ENCODE measurements around the gene IRF5. TPM values are rescaled to one million over a fixed set of nuclear protein-coding genes. Genes with fewer than 3 reads are reported as not detected.
"Not testable (repeated sequence)": the region's sequence is repeated elsewhere in the genome, so short reads cannot be mapped to it uniquely, and the experiment has no call there.

Gene IRF5
- total RNA-seq, 1 donor from 2014 or later: 4.2 TPM

GRCh38 chr7:128906766-128907559, 30.8 kb upstream of the IRF5 start:
- no peak for DNase-seq

GRCh38 chr7:128908750-128909624, 28.7 kb upstream of the IRF5 start:
- DNase-seq: no peak

DNA sequence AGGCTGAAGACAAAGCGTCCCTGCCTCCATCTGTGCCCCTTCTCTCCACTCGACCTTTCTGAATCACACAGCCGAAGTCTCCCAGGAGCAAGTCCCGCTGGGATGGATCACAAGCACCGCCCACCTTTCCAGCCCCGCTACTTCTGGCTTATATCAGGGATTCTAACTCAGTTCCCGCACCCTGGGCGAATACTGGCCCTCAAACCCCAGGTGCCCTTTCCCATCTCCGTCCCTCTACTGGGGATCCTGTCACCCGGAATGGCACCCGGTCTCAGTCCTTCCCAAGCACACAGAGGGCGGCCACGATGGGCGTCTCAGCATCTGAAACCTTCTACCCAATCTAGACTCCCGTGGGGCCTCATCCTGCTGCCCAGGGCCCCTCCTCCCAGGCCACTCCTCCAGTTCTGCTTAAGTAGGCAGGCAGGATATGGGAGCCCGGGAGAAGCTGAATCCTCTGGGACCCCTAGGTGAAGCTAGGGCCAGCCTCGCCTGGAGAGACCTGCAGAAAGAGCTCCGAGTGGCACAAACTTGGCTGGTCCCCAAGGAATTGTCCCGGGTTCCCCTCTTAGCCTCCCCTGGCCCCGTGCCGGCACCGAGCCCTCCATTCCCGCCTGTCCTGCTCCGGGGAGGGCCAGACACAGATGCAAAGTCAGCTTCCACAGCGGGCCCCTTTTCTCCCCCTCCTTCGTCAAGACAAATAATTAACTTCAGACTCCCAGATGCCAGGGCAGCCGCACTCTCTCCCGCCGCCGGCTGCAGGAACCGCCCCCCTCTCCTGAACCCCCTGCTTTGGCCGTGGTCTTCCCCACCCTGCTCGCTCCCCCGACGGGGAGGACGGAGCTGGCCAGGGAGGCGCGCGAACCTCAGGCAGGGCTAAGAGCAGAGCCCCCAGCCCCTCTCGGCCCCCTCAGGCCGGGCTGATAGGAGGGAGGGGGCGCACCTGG, 27.8 kb upstream of the IRF5 start:
- DNase-seq: peak; percentile 17

- no peak for DNase-seq
These were observed 27.2 kb upstream of the IRF5 start, which contains the start of gene KCP for GRCh38 chr7:128910569-128910945. Gene KCP (minus strand): TSS chr7:128910709. CDS start chr7:128910676, 33 bp downstream.

DNA sequence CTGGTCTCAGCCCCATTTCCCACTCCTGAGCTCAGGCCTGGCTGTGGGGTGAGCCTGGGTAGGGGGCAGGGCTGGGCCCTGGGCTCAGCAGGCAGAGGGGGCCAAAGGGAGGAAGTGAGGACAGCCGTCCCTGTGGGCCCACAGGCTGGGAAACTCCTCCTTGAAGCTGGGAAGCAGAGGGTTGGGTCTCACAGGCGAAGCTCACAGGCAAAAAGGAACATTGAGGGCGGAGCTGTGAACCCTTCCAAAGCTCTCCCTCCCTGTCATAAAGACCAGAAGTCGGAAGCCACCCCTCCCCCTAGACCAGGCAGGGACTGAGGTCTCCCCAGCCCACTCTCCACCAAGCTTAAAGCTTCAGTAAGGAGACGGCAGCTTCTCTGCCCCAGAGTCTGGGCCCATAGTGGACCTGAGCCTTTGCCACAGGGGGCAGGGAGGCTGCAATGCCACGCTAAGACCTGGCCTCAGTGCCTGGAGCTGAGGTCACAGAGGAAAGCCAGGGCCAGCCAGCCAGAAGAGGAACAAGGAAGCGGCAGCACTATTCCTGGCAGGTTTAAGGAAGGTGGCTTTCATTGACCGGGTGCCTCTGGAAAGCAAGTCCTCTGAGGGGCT, 26.2 kb upstream of the IRF5 start:
- peak; percentile 30 for DNase-seq

DNA sequence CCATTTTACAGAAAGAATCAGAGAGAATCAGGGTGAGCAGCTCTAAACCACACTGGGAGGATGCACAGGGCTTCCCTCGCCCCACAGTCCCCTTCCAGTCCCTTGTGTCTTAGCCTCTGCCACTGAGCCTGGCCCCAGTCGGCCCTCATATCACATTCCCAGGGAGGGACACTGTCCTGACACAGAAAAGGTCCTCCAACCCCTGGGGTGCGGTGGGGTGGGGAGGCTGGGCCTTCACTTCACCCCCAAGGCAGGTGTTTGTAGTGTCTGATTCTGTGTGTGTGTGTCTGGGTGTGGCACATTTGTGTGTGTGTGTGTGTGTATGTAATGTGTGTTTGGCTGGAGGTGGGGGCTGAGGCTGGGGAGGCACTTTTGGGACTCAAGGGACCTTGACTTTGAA, 25.4 kb upstream of the IRF5 start:
- no peak for DNase-seq

DNA sequence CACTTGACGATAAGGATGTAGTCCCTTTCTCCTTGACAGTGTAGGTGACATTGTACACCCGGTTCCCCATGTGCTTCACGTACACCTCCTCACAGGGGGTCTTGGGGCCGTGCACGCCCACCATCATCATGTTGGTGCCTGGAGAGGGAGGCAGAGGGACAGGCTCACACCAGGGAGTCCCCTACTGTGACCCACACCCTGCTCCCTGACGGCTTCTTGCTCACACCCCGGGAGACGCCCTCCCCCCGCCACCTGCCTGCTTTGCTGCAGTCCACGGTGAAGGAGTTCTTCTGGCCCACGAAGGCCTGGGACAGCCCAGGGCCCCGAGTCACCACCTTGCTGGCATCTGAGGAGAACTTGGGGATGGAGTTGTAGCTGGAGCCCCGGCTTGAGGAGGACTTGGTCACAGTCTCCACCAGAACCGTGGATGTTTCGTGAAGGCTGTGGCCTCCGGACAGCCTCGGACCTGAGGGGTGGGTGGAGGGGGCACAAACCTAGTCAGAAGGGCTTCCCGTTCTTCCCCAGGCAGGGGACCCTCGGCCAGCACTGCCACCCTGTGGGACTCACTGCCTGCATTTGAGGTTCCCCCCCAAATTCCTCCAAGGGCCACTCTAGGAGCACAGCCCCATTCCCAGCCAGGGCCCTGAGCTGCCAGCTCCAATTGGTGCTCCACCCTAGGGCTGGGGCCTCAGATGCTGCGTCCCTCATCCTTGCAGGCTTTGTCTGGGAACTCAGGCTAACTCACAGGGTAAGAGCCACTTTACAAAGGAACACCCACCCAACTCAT, 24.8 kb upstream of the IRF5 start:
- DNase-seq: not testable (repeated sequence)

DNA sequence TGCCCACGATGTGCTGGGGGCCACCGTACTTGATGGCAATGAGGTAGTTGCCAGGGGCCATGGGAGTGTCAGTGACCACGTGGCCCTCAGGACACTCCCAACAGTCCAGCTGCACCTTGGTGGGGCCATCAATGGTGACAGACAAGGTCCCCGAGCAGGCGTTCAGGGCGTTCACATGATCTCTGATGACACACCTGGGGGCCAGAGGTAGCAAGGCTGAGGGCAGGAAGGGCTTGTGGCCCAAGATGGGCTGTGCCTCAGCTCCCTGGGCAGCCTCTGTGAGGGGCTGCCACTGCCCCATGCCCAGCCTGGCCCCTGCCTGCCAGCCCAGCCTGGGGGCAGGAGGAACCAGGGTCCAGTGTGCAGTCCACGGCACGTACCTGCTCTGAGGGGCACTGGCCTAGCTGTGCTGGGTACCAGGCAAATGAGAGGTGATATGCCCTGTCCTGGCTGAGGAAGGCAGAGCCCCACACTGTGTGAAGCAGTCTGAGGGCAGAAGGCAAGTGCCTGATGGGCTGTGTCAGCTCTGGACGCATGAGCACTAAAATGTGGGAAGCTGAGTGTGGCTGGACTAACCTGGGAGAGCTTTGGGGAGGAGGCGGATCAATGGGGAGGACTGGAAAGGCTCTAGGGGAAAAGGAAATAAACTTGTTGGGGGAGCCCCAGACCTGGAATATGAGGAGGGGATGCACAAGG, 23.7 kb upstream of the IRF5 start:
- no peak for DNase-seq

DNA sequence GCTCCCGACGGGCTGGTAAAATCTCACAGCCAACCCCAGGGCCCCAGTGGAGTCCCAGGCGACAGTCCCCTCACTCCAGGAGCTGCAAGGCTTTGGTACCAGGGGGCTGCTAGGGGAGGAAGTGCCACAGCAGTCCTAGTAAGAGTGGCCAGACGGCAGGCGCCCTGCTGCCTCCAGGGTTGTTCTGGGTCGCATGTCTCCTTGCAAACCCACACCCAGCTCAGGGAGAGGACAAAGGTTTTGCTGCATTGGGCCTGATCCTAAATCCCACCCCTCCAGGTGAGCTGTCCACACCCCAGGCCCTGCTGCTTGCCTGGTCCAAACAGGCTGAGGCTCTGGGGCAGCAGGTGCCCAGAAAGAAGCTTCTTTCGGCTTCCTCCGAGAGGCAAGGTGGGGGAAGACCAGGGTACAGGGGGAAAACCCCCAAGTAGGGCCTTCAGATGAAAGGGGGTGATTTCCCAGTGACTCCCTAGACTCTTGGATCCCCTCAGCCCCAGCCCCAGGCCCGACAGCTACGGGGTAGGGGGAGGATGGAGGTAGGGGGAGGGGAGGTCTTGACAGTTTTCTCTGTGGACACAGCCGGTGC, 23.1 kb upstream of the IRF5 start:
- DNase-seq: no peak

GRCh38 chr7:128915271-128915819, 22.4 kb upstream of the IRF5 start:
- no peak for DNase-seq

GRCh38 chr7:128915841-128916642, 21.7 kb upstream of the IRF5 start:
- DNase-seq: no peak

- DNase-seq: no peak
These were observed 21.1 kb upstream of the IRF5 start for GRCh38 chr7:128916643-128916915.

DNA sequence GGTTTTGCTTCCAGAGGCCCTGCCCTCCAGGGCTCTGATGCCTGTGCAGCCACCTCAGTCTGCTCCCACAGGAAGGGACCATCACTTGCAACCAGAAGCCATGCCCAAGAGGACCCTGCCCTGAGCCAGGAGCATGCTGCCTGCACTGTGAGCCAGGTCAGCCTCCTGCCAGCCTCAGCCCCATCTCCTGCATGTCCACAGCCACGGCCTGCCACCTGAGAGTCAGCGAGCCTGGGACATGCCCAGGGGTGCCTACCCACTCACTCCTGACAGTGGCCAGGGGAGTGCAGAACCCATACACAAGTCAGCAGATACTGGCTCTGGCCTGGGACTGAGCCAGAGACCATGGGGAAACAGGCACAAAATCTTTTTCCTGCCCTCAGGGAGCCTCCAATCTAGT, 20.6 kb upstream of the IRF5 start:
- DNase-seq: no peak

- no peak for DNase-seq
These were observed 19.6 kb upstream of the IRF5 start for GRCh38 chr7:128918016-128918665.

DNA sequence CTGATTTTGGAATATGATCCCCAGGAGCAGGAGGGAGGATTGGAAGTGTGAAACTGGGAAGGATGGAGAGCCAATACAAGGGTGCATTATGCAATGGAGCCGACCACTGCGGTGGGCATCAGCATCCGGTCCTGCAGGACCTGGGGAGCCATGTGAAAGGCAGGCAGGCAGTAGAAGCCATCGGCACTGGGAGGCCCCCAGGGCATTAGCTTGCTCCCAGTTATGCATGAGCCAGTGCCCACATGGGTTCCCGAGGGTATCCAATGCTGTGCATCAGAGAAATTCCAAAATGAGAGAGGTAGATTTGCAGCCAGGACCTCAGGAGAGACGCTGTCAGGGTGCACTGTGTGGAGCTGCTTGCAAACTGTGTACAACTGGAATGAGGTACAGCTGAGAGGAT, 18.5 kb upstream of the IRF5 start:
- DNase-seq: no peak

GRCh38 chr7:128919881-128920799, 17.6 kb upstream of the IRF5 start:
- DNase-seq: peak; percentile 3

GRCh38 chr7:128920913-128921582, 16.7 kb upstream of the IRF5 start:
- DNase-seq: no peak
